SK-N-MC (cell line): ENCODE measurements around the gene IGF1R.

Experiments used
- DNase-seq: peaks from one replicate; pipeline ENCODE4 v3.0.0-alpha.2; 2011; ENCODE audit warnings: low read depth, low spot score
- H3K27ac ChIP-seq: fragments of 200-600 bp; sonication (generic); 2 replicates; pipeline ENCODE4 v1.5.1; 2016; ENCODE audit warnings: mixed run types
- H3K36me3 ChIP-seq: fragments of 200-600 bp; sonication (generic); 2 replicates; pipeline ENCODE4 v1.6.1; 2017; ENCODE audit warnings: antibody characterized with exemption, low read length, mixed read lengths; ENCODE audit not compliant: insufficient read depth
- H3K4me3 ChIP-seq: fragments of 200-600 bp; sonication (generic); 2 replicates; pipeline ENCODE4 v1.5.1; 2016
- H3K9ac ChIP-seq: fragments of 200-600 bp; sonication (generic); 2 replicates; pipeline ENCODE4 v1.8.0; 2017; ENCODE audit warnings: mixed run types, mixed read lengths; ENCODE audit not compliant: insufficient read length
- H3K9me3 ChIP-seq: fragments of 200-600 bp; sonication (generic); 2 replicates; pipeline ENCODE4 v1.6.1; 2017; ENCODE audit warnings: low read depth, mild to moderate bottlenecking, antibody characterized with exemption, low read length, moderate library complexity, mixed read lengths
- EZH2 ChIP-seq: fragments of 200-600 bp; sonication (generic); IDR thresholded peaks from one replicate; pipeline ENCODE4 v1.6.1; 2017; ENCODE audit warnings: antibody characterized with exemption
- FOXP2 ChIP-seq: optimal IDR thresholded peaks from 2 replicates; pipeline ENCODE3; 2011; ENCODE audit warnings: mild to moderate bottlenecking, moderate library complexity; ENCODE audit not compliant: insufficient read depth; ENCODE audit errors: extremely low read length, control extremely low read depth
- POLR2AphosphoS5 ChIP-seq: IDR thresholded peaks from 2 replicates; pipeline ENCODE4 v1.6.1; 2012; ENCODE audit warnings: mild to moderate bottlenecking, low read depth, low read length, borderline replicate concordance

IGF1R gene

DNA sequence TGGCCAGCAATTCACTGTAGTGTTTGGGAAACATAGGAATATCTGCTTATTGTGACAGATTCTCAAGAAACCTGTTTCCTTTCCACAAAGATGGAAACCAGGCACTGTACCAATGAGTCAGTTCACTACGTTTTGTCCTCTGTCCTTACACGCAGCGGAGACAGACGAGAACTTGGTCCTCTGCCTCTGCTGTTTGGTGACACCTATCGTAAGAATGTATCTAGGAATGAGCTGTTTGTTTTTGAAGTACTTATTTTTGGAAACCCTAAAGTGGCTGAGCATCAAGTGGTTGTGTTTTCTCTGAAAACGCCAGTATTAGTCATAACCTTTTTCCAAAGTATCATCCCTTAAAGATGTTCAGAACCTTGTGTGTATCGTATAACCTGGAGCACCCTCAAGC, 266.3 kb downstream of the IGF1R start:
- TF ChIP-seq POLR2AphosphoS5 = no peak
- TF ChIP-seq EZH2 = no peak
- no peak for TF ChIP-seq FOXP2
- no peak for DNase-seq
- Histone ChIP-seq H3K4me3 (no peak overlapping the region), H3K36me3 (peaks cover 41% of the 10 kb centered on the region; the same call in 1 of the 2 replicates), H3K9ac (no peak overlapping the region), H3K9me3 (no peaks in the 10 kb centered on the region), H3K27ac (no peak overlapping the region)

DNA sequence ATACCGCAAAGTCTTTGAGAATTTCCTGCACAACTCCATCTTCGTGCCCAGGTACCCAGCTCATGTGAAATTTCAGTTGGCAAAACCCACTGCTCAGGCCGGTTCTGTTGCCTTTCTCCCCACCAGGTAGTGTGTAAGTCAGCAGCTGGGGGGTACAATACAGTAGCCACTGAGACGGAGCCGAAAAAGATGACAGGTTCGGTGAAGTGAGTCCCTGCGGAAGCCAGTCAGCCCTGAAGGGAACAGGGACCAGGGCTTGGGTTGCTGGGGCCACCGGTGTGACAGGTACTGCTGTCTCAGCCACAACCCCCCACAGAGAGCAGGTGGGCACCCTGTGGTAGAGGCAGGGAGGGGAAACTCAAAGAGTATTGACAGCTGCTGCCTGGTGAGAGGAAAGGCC, 268.5 kb downstream of the IGF1R start:
- DNase-seq = no peak
- no peak overlapping the region for H3K4me3 ChIP-seq
- no peak for TF ChIP-seq EZH2
- TF ChIP-seq POLR2AphosphoS5 = no peak
- H3K9me3 ChIP-seq = no peaks in the 10 kb centered on the region
- H3K36me3 ChIP-seq = peaks cover 37% of the 10 kb centered on the region; the same call in 1 of the 2 replicates
- H3K9ac ChIP-seq = no peak overlapping the region
- H3K27ac ChIP-seq = no peak overlapping the region

DNA sequence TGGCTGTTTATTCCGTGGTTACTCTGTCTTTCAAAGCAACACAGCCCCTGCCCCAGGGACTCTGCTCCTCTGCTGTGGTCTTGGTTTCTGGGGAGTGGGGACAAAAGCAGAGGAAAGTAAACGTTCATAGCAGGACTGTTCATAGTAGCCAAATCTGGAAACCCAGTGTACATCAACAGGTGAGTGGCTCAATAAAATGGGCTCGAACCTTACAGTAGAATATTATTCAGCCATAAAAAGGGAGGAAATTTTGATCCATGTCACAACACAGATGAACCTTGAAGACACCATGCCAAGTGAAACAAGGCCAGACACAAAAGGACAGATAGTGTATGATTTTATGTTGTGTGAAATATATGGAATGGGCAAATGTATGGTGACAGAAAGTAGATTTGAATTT, 269.1 kb downstream of the IGF1R start:
- Histone ChIP-seq H3K9ac (no peak overlapping the region), H3K36me3 (peaks cover 37% of the 10 kb centered on the region; the same call in 1 of the 2 replicates), H3K4me3 (no peak overlapping the region), H3K9me3 (no peaks in the 10 kb centered on the region), H3K27ac (no peak overlapping the region)
- no peak for TF ChIP-seq POLR2AphosphoS5
- no peak for TF ChIP-seq FOXP2
- no peak for TF ChIP-seq EZH2
- no peak for DNase-seq

DNA sequence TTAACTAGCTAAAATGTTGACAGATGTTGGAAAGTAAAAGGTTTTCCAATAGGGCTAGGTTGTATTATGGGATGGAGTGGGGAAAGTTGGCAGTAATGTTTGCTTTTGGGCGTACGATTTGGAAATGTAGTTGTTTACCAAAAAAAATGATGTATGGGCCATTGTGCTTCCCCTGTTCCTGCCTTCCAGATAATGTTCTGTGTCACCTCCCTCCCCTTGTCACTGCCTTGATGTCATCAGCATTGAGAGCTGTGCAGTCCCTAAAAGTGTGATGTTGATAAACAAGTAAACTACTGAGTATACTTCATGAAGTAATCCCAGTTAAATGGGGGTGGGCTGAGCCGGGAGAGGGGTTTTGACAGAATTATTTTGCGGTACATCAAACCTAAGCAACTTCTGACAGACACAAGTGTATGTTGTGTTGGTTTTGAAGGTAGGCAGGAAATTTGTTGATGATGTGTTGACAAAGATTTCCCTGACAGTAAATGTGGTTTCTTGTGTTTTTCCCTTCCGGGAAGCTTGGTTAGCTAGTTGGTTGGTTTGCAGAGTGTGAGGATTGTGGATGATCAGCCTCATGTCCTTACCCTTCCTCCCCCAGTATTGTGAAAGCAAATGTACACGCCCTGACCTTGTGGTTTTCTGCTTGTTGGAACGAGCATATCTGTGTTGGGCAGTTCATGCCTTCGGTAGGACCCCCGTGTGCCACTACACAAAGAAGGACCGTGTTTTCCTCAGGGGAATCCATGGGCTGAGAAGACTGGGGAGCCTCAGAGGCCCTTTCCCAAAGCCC, 271.9 kb downstream of the IGF1R start:
- TF ChIP-seq POLR2AphosphoS5 (no peak), FOXP2 (no peak), EZH2 (no peak)
- Histone ChIP-seq H3K4me3 (no peak overlapping the region), H3K27ac (no peak overlapping the region), H3K9me3 (no peaks in the 10 kb centered on the region), H3K36me3 (peaks cover 43% of the 10 kb centered on the region; the same call in 1 of the 2 replicates), H3K9ac (no peak overlapping the region)
- DNase-seq = no peak

DNA sequence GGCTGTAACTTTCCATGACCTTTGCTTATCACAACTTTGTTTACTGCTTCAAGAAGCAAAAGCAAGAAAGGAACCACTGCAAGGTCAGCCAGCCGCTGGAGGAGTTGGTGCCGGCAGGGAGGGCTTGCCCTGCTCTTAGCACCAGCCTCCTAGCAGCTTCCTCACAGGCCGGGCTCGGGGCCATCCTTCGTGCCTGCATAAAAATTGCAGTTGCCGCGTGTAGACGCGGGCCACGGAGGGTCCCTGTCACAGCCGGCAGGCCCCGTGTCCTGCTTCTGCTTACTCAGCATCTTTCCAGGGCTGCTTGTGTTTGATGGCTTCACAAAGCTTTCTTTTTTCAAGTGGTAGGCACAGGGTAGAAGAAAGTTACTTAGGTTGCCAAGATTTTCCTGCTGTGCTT, 274.8 kb downstream of the IGF1R start:
- Histone ChIP-seq H3K9me3 (no peaks in the 10 kb centered on the region), H3K9ac (no peak overlapping the region), H3K27ac (no peak overlapping the region), H3K4me3 (no peak overlapping the region), H3K36me3 (peaks cover 40% of the 10 kb centered on the region)
- TF ChIP-seq POLR2AphosphoS5 (no peak), FOXP2 (no peak), EZH2 (no peak)
- no peak for DNase-seq

DNA sequence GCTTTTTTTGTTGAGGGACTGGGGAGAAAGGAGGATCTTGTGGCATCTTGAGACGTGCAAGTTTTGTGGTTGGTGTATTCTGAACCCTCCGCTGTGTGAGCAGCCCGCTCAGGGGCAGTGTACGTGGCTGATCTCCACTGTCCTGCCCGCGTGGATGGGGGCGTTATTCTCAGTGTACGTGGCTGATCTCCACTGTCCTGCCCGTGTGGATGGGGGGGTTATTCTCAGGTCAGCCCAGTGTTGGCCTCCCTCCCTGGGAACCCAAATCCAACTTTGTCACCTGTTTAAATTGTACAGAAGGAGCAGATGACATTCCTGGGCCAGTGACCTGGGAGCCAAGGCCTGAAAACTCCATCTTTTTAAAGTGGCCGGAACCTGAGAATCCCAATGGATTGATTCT, 275.2 kb downstream of the IGF1R start:
- no peak overlapping the region for H3K27ac ChIP-seq
- peaks cover 40% of the 10 kb centered on the region for H3K36me3 ChIP-seq
- H3K9ac ChIP-seq = no peak overlapping the region
- no peak for DNase-seq
- no peak for TF ChIP-seq POLR2AphosphoS5
- no peak for TF ChIP-seq FOXP2
- no peak for TF ChIP-seq EZH2
- H3K4me3 ChIP-seq = no peak overlapping the region
- H3K9me3 ChIP-seq = no peaks in the 10 kb centered on the region

DNA sequence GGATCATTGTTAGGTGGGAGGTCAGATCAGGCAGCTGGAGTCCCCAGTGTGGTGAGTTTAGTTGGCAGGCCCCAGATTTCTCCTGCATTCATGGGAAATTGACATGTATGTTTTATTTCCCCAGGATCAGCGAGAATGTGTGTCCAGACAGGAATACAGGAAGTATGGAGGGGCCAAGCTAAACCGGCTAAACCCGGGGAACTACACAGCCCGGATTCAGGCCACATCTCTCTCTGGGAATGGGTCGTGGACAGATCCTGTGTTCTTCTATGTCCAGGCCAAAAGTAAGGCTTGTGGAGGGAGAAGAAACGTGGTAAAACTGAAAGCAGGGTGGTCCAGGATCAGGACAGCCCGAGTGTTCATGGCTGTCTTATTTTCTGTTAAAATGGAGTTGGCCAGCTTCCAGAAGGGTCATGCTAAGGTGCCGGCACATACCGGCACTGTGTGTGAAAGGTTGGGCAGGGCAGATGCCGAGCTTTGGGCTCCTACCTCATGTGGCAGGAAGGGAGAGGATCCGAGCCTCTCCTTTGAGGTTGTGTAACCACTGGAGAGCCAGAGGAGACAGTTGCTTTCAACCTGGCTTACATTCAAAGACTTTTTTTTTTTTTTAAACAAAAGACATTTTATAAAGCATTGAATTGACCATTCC, 276.2 kb downstream of the IGF1R start:
- Histone ChIP-seq H3K36me3 (peaks cover 44% of the 10 kb centered on the region), H3K9me3 (no peaks in the 10 kb centered on the region), H3K27ac (no peak overlapping the region), H3K9ac (no peak overlapping the region), H3K4me3 (no peak overlapping the region)
- DNase-seq = no peak
- TF ChIP-seq POLR2AphosphoS5 (no peak), FOXP2 (no peak), EZH2 (no peak)

DNA sequence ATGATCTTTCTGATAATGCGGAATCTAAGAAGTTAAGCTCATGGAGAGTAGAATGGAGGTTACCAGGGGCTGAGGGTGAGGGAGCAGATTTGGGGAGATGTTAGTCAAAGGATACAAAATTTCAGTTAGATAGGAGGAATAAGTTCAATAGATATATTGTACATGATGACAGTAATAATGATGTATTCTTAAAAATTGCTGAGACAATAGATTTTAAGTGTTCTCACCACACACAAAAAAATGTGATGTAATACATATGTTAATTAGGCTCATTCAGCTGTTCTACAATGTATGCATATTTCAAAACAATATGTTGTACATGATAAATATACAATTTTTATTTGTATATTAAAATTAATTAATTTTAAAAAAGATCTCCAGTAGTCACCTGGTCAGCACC, 277.9 kb downstream of the IGF1R start:
- no peak overlapping the region for H3K9ac ChIP-seq
- no peak for TF ChIP-seq FOXP2
- no peak for TF ChIP-seq POLR2AphosphoS5
- TF ChIP-seq EZH2 = no peak
- no peak overlapping the region for H3K27ac ChIP-seq
- no peak for DNase-seq
- no peaks in the 10 kb centered on the region for H3K9me3 ChIP-seq
- H3K4me3 ChIP-seq = no peak overlapping the region
- H3K36me3 ChIP-seq = peaks cover 46% of the 10 kb centered on the region

DNA sequence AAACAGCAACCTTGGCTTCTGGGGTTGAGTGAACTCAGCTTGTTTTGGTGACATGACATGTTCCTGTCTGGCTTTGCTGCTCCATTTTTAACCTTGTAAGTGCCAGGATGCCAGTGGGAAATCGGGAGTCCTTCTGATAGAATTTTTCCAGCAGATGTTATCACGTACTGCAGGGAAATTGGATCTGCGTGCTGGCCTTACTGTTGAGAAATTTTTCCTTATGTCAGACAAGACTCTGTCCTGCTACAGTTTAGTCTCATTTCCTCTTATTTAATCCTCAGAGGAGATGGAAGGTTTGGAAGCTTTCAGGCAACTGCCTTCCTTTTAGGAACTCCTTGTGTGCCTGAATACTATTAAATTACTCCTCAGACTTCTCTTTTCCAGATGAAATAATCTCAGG, 278.7 kb downstream of the IGF1R start:
- no peak for DNase-seq
- no peak overlapping the region for H3K9ac ChIP-seq
- no peak overlapping the region for H3K4me3 ChIP-seq
- H3K36me3 ChIP-seq = peaks cover 47% of the 10 kb centered on the region
- H3K9me3 ChIP-seq = no peaks in the 10 kb centered on the region
- TF ChIP-seq EZH2 = no peak
- TF ChIP-seq POLR2AphosphoS5 = no peak
- TF ChIP-seq FOXP2 = no peak
- no peak overlapping the region for H3K27ac ChIP-seq
